HG03066 (cell line): Measurements from ENCODE around the gene PRKG1.
"Not testable (repeated sequence)": the region's sequence is repeated elsewhere in the genome, so short reads cannot be mapped to it uniquely, and the experiment has no call there.

Experiments used
- ATAC-seq: cut with Tn5 transposase; IDR thresholded peaks from one replicate; pipeline ENCODE4 v1.9.1; 2021; ENCODE audit warnings: low read depth; ENCODE audit not compliant: unreplicated experiment

Gene PRKG1

DNA sequence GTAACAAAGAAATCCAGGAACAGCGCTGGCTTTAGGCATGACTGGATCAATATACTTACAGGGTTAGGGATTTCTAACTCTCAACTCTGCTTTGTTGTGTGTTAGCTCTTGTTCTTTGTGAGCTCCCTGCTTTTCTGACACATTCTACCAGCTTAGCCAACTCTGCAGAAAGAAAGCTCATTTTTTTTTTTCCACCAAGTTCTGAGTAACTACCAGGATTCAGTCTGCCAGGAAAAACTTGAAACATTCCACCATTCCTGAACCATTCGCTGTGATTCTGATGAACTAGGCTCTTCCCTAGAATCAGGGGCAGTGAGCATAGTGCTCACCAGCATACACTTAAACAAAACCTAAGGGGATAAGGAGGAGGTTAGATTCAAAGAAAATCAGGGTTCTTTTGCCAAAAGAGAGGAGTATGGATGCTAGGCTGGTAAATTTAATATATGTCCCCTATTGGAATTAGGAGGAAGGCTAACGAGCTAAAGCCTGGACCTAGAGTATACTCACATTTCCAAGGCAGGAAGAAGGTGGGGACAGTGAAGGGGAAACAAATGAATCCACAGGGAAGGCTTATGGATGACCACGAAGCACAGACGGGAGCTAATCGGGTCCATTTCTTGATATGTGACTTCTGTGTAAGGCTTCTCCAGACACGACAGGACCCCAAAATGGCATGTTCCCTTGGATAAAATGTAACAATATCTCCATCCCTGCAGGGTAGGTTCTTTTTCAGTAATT, 183.4 kb downstream of the PRKG1 start:
- no peak for ATAC-seq

DNA sequence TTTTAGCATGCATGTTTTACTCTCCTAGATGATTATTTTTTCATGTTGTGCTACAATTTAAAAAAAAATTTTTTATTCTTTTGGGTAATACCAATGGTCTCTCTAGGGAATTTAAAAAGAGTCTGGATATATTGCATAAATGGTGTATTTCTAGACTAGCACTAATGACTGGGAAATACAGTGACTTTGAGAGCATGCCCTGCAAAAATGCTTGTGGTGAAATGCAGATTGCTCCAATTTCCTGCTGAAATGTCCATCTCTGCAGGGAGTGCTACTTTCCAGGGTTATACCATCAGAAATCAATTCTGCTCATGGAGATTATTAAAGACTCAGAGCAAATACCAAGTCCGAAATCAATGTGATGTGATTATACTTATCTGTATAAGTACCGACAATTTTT, 186.1 kb downstream of the PRKG1 start:
- ATAC-seq, result no peak

DNA sequence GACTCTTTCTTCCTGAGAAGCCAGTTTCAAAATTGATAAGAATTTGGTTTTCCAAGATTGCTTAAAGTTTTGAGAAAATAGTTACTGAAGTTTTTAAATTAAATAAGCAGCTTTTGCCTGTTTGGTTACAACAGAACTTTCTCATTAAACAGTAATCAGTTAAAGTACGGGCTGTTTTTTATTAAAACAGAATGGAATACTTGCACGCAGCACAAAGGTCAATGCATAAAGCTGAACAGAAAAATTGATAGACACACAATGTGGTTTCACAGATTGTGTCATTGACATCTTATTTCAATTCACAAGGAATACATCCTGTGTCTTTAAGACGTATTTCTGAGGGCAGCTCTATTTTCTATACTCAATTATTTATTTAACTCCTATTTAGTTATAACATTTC, 192.2 kb downstream of the PRKG1 start:
- no peak for ATAC-seq

- not testable (repeated sequence) for ATAC-seq
Measured at GRCh38 chr10:51267980-51268570, 193.8 kb downstream of the PRKG1 start.

GRCh38 chr10:51269821-51270220, 195.5 kb downstream of the PRKG1 start:
- ATAC-seq, result no peak

- no peak for ATAC-seq
Measured at GRCh38 chr10:51270936-51271530, 196.7 kb downstream of the PRKG1 start.

GRCh38 chr10:51272099-51272498, 197.8 kb downstream of the PRKG1 start:
- not testable (repeated sequence) for ATAC-seq

GRCh38 chr10:51272555-51272954, 198.3 kb downstream of the PRKG1 start:
- no peak for ATAC-seq

- no peak for ATAC-seq
Measured at GRCh38 chr10:51273574-51273973, 199.3 kb downstream of the PRKG1 start.

GRCh38 chr10:51276097-51276496, 201.8 kb downstream of the PRKG1 start:
- ATAC-seq, result not testable (repeated sequence)

DNA sequence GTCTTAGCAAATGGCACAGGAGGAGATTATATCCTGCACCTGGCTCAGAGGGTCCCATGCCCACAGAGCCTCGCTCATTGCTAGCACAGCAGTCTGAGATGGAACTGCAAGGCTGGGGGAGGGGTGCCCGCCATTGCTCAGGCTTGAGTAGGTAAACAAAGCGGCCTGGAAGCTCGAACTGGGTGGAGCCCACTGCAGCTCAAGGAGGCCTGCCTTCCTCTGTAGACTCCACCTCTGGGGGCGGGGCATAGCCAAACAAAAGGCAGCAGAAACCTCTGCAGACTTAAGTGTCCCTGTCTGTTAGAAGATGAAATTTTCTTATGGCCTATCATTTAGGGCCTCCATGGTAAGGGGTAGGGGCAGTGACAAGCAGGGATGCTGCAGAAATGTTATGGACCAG, 207.1 kb downstream of the PRKG1 start:
- not testable (repeated sequence) for ATAC-seq

GRCh38 chr10:51285601-51286000, 211.3 kb downstream of the PRKG1 start:
- no peak for ATAC-seq

DNA sequence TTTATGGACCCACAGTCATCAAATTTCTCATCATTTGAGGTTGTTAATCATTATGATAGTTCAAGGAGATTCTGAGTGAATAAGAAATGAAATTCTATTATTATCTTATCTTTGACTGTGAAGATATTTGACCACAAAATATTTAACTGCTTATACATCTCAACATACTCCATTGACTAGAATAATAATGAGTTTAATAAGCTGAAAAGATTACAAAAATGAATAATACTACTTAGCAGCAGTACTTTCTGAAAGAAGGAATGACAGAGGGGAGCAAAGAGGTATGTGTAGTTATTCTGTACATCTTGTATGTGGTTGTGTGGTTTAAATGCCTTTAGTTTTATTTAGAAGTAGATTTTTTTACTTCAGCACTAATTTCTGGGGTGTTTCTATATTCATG, 214.2 kb downstream of the PRKG1 start:
- no peak for ATAC-seq

DNA sequence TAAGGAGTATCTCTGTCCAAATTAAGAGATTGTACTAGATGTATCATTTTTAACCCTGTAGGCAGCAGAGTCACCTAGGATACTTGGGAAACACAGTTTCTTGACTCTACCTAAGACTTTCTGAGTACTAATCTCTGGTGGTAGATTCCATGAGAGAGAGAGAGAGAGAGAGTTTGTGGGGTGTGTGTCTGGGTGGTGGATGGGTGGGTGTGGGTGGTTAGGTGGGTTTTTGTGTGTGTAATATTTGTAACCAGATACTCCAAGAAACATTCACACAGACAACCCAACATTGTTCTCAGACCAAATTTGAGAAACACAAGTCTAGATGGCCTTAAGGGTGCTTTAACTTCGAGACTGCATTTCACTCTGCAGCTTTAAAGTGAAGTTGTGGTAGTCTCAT, 215.2 kb downstream of the PRKG1 start:
- ATAC-seq, result no peak

GRCh38 chr10:51291961-51292360, 217.7 kb downstream of the PRKG1 start:
- no peak for ATAC-seq

GRCh38 chr10:51297438-51297837, 223.2 kb downstream of the PRKG1 start:
- ATAC-seq, result no peak

GRCh38 chr10:51300617-51301304, 226.5 kb downstream of the PRKG1 start:
- no peak for ATAC-seq

- no peak for ATAC-seq
Measured at GRCh38 chr10:51301644-51302043, 227.4 kb downstream of the PRKG1 start.

GRCh38 chr10:51302316-51302715, 228.0 kb downstream of the PRKG1 start:
- ATAC-seq, result no peak

- no peak for ATAC-seq
Measured at GRCh38 chr10:51308116-51308515, 233.8 kb downstream of the PRKG1 start.

GRCh38 chr10:51311228-51311627, 236.9 kb downstream of the PRKG1 start:
- ATAC-seq, result no peak
